Endodermal cell (in vitro differentiated cells): ENCODE results near the gene RTN1. TPM values are rescaled to one million over a fixed set of nuclear protein-coding genes. Genes with fewer than 3 reads are reported as not detected.

Source experiments
- DNase-seq: peaks from one replicate; pipeline ENCODE4 v3.0.0-alpha.2; 2017
- H3K27ac ChIP-seq: 2 replicates; pipeline ENCODE4 v1.5.1; 2013; ENCODE audit warnings: mild to moderate bottlenecking, low read depth, low read length, moderate library complexity
- H3K27me3 ChIP-seq: 2 replicates; pipeline ENCODE4 v1.6.1; 2013; ENCODE audit warnings: mild to moderate bottlenecking, low read length, moderate library complexity; ENCODE audit not compliant: insufficient read depth, control insufficient read depth, poor library complexity, severe bottlenecking
- H3K36me3 ChIP-seq: 2 replicates; pipeline ENCODE4 v1.7.0; 2013; ENCODE audit warnings: mild to moderate bottlenecking, low read length, moderate library complexity; ENCODE audit not compliant: control insufficient read depth, insufficient read depth
- H3K4me1 ChIP-seq: one replicate; pipeline ENCODE4 v1.7.0; 2013; ENCODE audit warnings: low read length; ENCODE audit not compliant: control insufficient read depth, insufficient read depth
- H3K4me3 ChIP-seq: 2 replicates; pipeline ENCODE4 v1.5.1; 2013; ENCODE audit warnings: mild to moderate bottlenecking, low read length, moderate library complexity
- H3K9ac ChIP-seq: 2 replicates; pipeline ENCODE4 v1.6.1; 2013; ENCODE audit warnings: mild to moderate bottlenecking, low read length, moderate library complexity; ENCODE audit not compliant: poor library complexity, severe bottlenecking; ENCODE audit errors: extremely low read depth
- H3K9me3 ChIP-seq: 2 replicates; pipeline ENCODE4 v1.6.1; 2013; ENCODE audit warnings: mild to moderate bottlenecking, low read length, moderate library complexity; ENCODE audit not compliant: control insufficient read depth
- H3K27ac Mint-ChIP-seq: 2 replicates; pipeline ENCODE4 v1.8.0; 2020; ENCODE audit warnings: mixed read lengths
- H3K27me3 Mint-ChIP-seq: 2 replicates; pipeline ENCODE4 v1.8.0; 2021; ENCODE audit warnings: mild to moderate bottlenecking, mixed read lengths; ENCODE audit not compliant: insufficient read depth
- H3K36me3 Mint-ChIP-seq: 2 replicates; pipeline ENCODE4 v1.8.0; 2020; ENCODE audit warnings: low read depth, mixed read lengths
- H3K4me1 Mint-ChIP-seq: 2 replicates; pipeline ENCODE4 v1.8.0; 2020; ENCODE audit warnings: mixed read lengths
- H3K4me3 Mint-ChIP-seq: 2 replicates; pipeline ENCODE4 v1.8.0; 2020; ENCODE audit warnings: mild to moderate bottlenecking, moderate library complexity, mixed read lengths
- H3K9me3 Mint-ChIP-seq: 2 replicates; pipeline ENCODE4 v1.8.0; 2020; ENCODE audit warnings: mild to moderate bottlenecking, mixed read lengths
- WGBS, 2 experiments: methylation state at CpG; one replicate each; pipeline versions ENCODE4 v1.1.5 to v1.1.7; 2013; ENCODE audit warnings: missing lambda C conversion rate in 2 of 2, mixed read lengths in 1 of 2; ENCODE audit not compliant: insufficient coverage in 1 of 2, insufficient read length in 1 of 2; 5-methylcytosine and 5-hydroxymethylcytosine counted together
- total RNA-seq, 2 donors: library from RNA; stranded (reverse); fragmentation: NEBNext Ultra II Directional in 1 of 2; extraction: Animal tissue kit (Norgen Biotek cat#: 25700) in 1 of 2; gene quantifications; 2 replicates in 1 of 2; 3 replicates in 1 of 2; pipeline ENCODE4 v1.2.1, GENCODE V29; 2021
- TF ChIP-seq, protein P1 (sequence below): fragments of 200-600 bp; sonication (generic); conservative IDR thresholded peaks from 2 replicates; pipeline ENCODE4 v1.5.0; 2021; ENCODE audit warnings: antibody characterized with exemption, mild to moderate bottlenecking

RTN1 gene
- total RNA-seq, 2 donors from 2014 or later = 5.5 to 5.9 TPM

DNA sequence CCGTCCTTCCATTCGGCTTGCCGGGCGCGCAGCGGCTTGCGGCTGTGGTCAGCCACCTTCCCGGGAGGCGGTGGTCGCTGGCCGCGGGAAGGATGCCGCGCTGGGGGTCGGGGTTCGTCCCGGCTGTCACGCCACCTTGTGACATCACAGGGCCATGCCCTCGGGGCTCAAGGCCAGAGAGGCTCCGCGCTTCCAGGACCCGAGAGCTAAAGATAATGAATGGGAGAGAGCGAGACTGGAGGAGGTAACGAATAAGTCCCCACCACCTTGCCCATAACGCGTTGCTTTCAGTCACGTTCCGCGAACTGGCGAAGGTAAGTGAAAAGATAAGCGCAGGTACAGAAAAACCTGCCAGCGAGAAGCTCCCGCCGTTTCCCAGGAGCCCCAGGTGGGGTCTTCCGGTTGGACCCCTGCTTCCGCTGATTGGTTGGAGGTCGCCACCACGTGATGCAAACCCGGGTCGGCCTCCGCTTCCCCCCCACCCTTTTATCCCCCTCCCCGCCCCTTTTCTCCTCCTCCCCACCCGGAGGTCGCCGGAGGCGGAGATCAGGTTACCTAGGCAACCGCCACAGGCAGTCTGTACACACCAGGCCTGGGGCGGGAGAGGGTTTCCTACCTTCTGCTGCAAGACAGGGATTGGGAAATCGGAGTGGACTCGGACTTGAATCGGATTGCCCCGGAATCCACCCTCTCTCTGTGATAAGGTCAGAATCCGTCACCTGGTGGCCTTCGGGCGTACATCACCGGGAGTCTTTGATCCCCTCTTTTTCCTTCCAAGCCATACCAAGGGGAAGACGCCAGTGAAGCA lies 49.2 kb upstream of the RTN1 start, which contains the start of gene LRRC9:
LRRC9 (plus strand) TSS at position 575 of the 808 bp plus-strand sequence.
- TF ChIP-seq, protein P1, sequence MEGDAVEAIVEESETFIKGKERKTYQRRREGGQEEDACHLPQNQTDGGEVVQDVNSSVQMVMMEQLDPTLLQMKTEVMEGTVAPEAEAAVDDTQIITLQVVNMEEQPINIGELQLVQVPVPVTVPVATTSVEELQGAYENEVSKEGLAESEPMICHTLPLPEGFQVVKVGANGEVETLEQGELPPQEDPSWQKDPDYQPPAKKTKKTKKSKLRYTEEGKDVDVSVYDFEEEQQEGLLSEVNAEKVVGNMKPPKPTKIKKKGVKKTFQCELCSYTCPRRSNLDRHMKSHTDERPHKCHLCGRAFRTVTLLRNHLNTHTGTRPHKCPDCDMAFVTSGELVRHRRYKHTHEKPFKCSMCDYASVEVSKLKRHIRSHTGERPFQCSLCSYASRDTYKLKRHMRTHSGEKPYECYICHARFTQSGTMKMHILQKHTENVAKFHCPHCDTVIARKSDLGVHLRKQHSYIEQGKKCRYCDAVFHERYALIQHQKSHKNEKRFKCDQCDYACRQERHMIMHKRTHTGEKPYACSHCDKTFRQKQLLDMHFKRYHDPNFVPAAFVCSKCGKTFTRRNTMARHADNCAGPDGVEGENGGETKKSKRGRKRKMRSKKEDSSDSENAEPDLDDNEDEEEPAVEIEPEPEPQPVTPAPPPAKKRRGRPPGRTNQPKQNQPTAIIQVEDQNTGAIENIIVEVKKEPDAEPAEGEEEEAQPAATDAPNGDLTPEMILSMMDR = peak; percentile 37
- Histone ChIP-seq H3K4me1 (peaks cover 6% of the 10 kb centered on the region), H3K9me3 (no peaks in the 10 kb centered on the region), H3K4me3 (peak within 1 kb of the TSS; percentile 97), H3K36me3 (peaks cover 12% of the 10 kb centered on the region), H3K27ac (peak within 1 kb of the TSS; percentile 87), H3K9ac (peak within 1 kb of the TSS; percentile 76), H3K27me3 (no peaks in the 10 kb centered on the region)
- 0 to 2% methylated on average over 11 to 56 of the region's 57 CpGs for WGBS, 2 experiments
- Mint-ChIP-seq H3K36me3 (peaks cover 12% of the 10 kb centered on the region), H3K4me1 (peaks cover 8% of the 10 kb centered on the region), H3K9me3 (no peaks in the 10 kb centered on the region), H3K27ac (peak within 1 kb of the TSS; percentile 96), H3K4me3 (peak within 1 kb of the TSS; percentile 69), H3K27me3 (no peaks in the 10 kb centered on the region)
- DNase-seq = peak; percentile 98

DNA sequence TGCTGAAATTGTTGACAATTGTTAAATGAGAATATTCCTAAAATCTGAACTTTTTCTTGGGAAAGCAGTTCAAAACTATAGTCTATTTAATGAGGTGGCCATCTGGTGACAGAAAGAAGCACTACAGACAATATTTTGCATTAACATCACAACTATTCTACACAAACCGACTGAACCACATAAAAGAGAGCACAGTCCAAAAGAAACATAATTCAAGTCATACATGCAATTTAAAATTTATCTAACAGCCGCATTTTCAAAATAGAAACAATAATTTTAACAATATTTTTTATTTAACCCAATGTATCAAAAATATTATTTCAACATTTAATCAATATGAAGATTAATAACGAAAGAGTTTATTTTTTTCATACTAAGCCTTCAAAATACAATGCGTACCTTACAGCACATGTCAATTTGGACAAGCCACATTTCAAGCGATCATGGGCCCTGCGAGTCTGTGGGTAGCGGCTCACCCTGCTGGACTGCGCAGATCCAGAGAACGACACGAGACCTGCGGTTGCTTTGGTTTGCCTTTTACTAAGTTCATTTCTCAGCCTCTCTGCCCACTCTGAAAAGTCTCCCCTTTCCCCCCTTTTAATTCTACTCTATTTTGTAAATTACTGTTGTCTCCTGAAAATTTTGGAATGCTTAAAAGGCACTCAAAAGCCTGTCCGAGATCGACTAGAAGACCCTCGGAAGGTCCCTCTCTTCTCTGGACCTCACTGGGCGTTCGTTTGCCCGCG lies 48.4 kb upstream of the RTN1 start:
- H3K4me3 ChIP-seq = peak overlapping the region; percentile 97
- no peaks in the 10 kb centered on the region for H3K9me3 ChIP-seq
- H3K36me3 ChIP-seq = peaks cover 12% of the 10 kb centered on the region
- peaks cover 8% of the 10 kb centered on the region for H3K4me1 Mint-ChIP-seq
- TF ChIP-seq, protein P1 = peak; percentile 75
- H3K27me3 Mint-ChIP-seq = no peaks in the 10 kb centered on the region
- 0 to 2% methylated on average over 3 to 18 of the region's 18 CpGs for whole genome bisulfite sequencing, 2 experiments
- H3K4me1 ChIP-seq = peaks cover 6% of the 10 kb centered on the region
- H3K4me3 Mint-ChIP-seq = peak overlapping the region; percentile 69
- H3K9ac ChIP-seq = peak overlapping the region; percentile 76
- peak overlapping the region; percentile 87 for H3K27ac ChIP-seq
- no peaks in the 10 kb centered on the region for H3K9me3 Mint-ChIP-seq
- peak overlapping the region; percentile 96 for H3K27ac Mint-ChIP-seq
- peaks cover 15% of the 10 kb centered on the region for H3K36me3 Mint-ChIP-seq
- no peak for DNase-seq
- H3K27me3 ChIP-seq = no peaks in the 10 kb centered on the region

DNA sequence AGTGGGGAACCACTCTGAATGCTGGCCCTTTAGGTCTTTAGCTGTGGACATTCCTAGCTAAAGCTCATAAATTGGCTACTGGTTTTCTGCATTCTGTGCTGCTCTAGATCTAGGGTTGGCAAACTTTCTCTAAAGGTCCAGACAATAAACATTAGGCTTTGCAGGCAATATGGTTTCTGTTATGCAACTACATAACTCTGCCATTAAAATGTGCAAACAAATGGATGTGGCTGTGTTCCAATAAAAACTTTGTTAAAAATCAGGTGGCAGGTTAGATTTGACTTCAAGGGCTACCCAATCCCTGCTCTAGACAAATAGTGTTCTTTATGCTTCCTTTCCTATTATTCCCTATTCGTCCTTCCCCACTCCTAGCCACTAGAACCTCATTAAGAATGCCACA lies 42.6 kb upstream of the RTN1 start:
- Mint-ChIP-seq H3K4me3 (no peak overlapping the region), H3K27ac (no peak overlapping the region)
- H3K9me3 ChIP-seq = no peaks in the 10 kb centered on the region

More for the DNA sequence above, 42.6 kb upstream of the RTN1 start:
- 82% methylated on average over 1 of the region's 1 CpG; no CpG with 5 or more reads in 1 of the 2 experiments for WGBS, 2 experiments
- peaks cover 15% of the 10 kb centered on the region for H3K36me3 Mint-ChIP-seq
- no peaks in the 10 kb centered on the region for H3K27me3 Mint-ChIP-seq
- Histone ChIP-seq H3K27ac (no peak overlapping the region), H3K4me3 (no peak overlapping the region), H3K36me3 (peaks cover 12% of the 10 kb centered on the region), H3K9ac (no peak overlapping the region), H3K27me3 (no peaks in the 10 kb centered on the region), H3K4me1 (no peaks in the 10 kb centered on the region)
- TF ChIP-seq, protein P1 = no peak
- H3K4me1 Mint-ChIP-seq = peaks cover 6% of the 10 kb centered on the region
- H3K9me3 Mint-ChIP-seq = no peaks in the 10 kb centered on the region
- DNase-seq = no peak
